Nephron (organoid): Measurements from ENCODE around the gene TUT1.
A peak's percentile ranks its signal among the peaks of the same experiment; 100 is the strongest.

Experiments
- H3K27ac Mint-ChIP-seq, 3 experiments: 2 replicates each; pipeline ENCODE4 v1.8.0; 2020; ENCODE audit warnings: mixed read lengths in 3 of 3, mild to moderate bottlenecking in 2 of 3, moderate library complexity in 1 of 3
- H3K27me3 Mint-ChIP-seq: 2 replicates; pipeline ENCODE4 v1.8.0; 2021; ENCODE audit warnings: low read depth, mild to moderate bottlenecking, moderate library complexity, mixed read lengths
- H3K36me3 Mint-ChIP-seq: 2 replicates; pipeline ENCODE4 v1.8.0; 2020; ENCODE audit warnings: low read depth, mixed read lengths
- H3K4me1 Mint-ChIP-seq: 2 replicates; pipeline ENCODE4 v1.8.0; 2020; ENCODE audit warnings: mixed read lengths
- H3K4me3 Mint-ChIP-seq, 3 experiments: 2 replicates each; pipeline ENCODE4 v1.8.0; 2020; ENCODE audit warnings: mild to moderate bottlenecking in 3 of 3, mixed read lengths in 3 of 3, moderate library complexity in 2 of 3
- H3K9me3 Mint-ChIP-seq: 2 replicates; pipeline ENCODE4 v1.8.0; 2020; ENCODE audit warnings: mixed read lengths
- CTCF ChIP-seq, 3 experiments: fragments of 200-600 bp; sonication (generic); IDR thresholded peaks; one replicate each; pipeline ENCODE4 v1.5.0; 2021; ENCODE audit warnings: antibody characterized with exemption in 3 of 3; ENCODE audit not compliant: unreplicated experiment in 3 of 3

The TUT1 gene

GRCh38 chr11:62556875-62557631 is 34.3 kb downstream of the TUT1 start:
- H3K4me3 Mint-ChIP-seq = peak overlapping the region in 1 of 3 experiments; percentile 22
- no peaks in the 10 kb centered on the region for H3K9me3 Mint-ChIP-seq
- no peak for TF ChIP-seq CTCF (IDR thresholded peaks at IDR 0.05; ENCODE audit: unreplicated experiment in 3 of 3)
- peaks cover 80% of the 10 kb centered on the region for H3K4me1 Mint-ChIP-seq
- peak overlapping the region; percentile 96 to 98 (median 96) for H3K27ac Mint-ChIP-seq
- H3K27me3 Mint-ChIP-seq = no peaks in the 10 kb centered on the region
- peaks cover 36% of the 10 kb centered on the region for H3K36me3 Mint-ChIP-seq

GRCh38 chr11:62556108-62556874 is 35.0 kb downstream of the TUT1 start:
- Mint-ChIP-seq H3K4me3 (peak overlapping the region; percentile 26 to 67 (median 58)), H3K27ac (peak overlapping the region; percentile 96 to 98 (median 96)), H3K4me1 (peaks cover 81% of the 10 kb centered on the region), H3K27me3 (no peaks in the 10 kb centered on the region), H3K36me3 (peaks cover 30% of the 10 kb centered on the region), H3K9me3 (no peaks in the 10 kb centered on the region)
- TF ChIP-seq CTCF (IDR thresholded peaks at IDR 0.05; ENCODE audit: unreplicated experiment in 3 of 3) = no peak

GRCh38 chr11:62555464-62556107 is 35.7 kb downstream of the TUT1 start:
- TF ChIP-seq CTCF (IDR thresholded peaks at IDR 0.05; ENCODE audit: unreplicated experiment in 3 of 3) = no peak
- peaks cover 80% of the 10 kb centered on the region for H3K4me1 Mint-ChIP-seq
- H3K4me3 Mint-ChIP-seq = peak overlapping the region in 2 of 3 experiments; percentile 58 to 67
- H3K9me3 Mint-ChIP-seq = no peaks in the 10 kb centered on the region
- no peaks in the 10 kb centered on the region for H3K27me3 Mint-ChIP-seq
- H3K27ac Mint-ChIP-seq = peak overlapping the region; percentile 96 to 98 (median 96)
- peaks cover 25% of the 10 kb centered on the region for H3K36me3 Mint-ChIP-seq

- H3K9me3 Mint-ChIP-seq = no peaks in the 10 kb centered on the region
- peaks cover 17% of the 10 kb centered on the region for H3K36me3 Mint-ChIP-seq
- no peaks in the 10 kb centered on the region for H3K27me3 Mint-ChIP-seq
- TF ChIP-seq CTCF (IDR thresholded peaks at IDR 0.05; ENCODE audit: unreplicated experiment in 3 of 3) = no peak
- H3K4me1 Mint-ChIP-seq = peaks cover 71% of the 10 kb centered on the region
- H3K27ac Mint-ChIP-seq = peak overlapping the region; percentile 96 to 98 (median 96)
- H3K4me3 Mint-ChIP-seq = peak overlapping the region; percentile 5 to 70 (median 65)
Measured at GRCh38 chr11:62554387-62555167, 36.7 kb downstream of the TUT1 start.

- no peak for TF ChIP-seq CTCF (IDR thresholded peaks at IDR 0.05; ENCODE audit: unreplicated experiment in 3 of 3)
- Mint-ChIP-seq H3K9me3 (no peaks in the 10 kb centered on the region), H3K36me3 (peaks cover 10% of the 10 kb centered on the region), H3K4me3 (peak overlapping the region; percentile 5 to 70 (median 65)), H3K27ac (peak overlapping the region; percentile 96 to 98 (median 96)), H3K27me3 (no peaks in the 10 kb centered on the region), H3K4me1 (peaks cover 66% of the 10 kb centered on the region)
Measured at GRCh38 chr11:62553839-62554361, 37.4 kb downstream of the TUT1 start.
